PC-9 (cell line): Measurements from ENCODE around the gene CHST11. TPM values are rescaled to one million over a fixed set of nuclear protein-coding genes. Genes with fewer than 3 reads are reported as not detected.
A peak's percentile ranks its signal among the peaks of the same experiment; 100 is the strongest.

Experiments used
- BruUV-seq: library from RNA; stranded (reverse); fragments of 400-500 nt; replicated peaks from 2 replicates; lab custom pipeline; 2021; lab: Mats Ljungman, UMichigan
- CTCF ChIA-PET: fragments of 300-600 bp; sonication (Branson Sonifier 250); formaldehyde crosslinking; loops from one replicate; lab custom pipeline; 2022; ENCODE audit warnings: antibody characterized with exemption; lab: Charles Lee
- POLR2A ChIA-PET: fragments of 300-600 bp; sonication (Branson Sonifier 250); formaldehyde crosslinking; loops from one replicate; lab custom pipeline; 2022; ENCODE audit warnings: antibody characterized with exemption; ENCODE audit not compliant: unreplicated experiment; lab: Charles Lee
- DNase-seq, 2 experiments: peaks; one replicate each; pipeline versions ENCODE4 v3.0.0 to v3.0.0-alpha.2; 2015 to 2022; ENCODE audit warnings: mixed read lengths in 1 of 2
- H2AFZ ChIP-seq: fragments of 200-600 bp; sonication (generic); 2 replicates; pipeline ENCODE4 v1.8.1; 2017; ENCODE audit warnings: antibody characterized with exemption
- H3F3A ChIP-seq: fragments of 200-600 bp; sonication (generic); 2 replicates; pipeline ENCODE4 v1.8.1; 2017; ENCODE audit warnings: antibody characterized with exemption, mild to moderate bottlenecking, low read depth; ENCODE audit not compliant: insufficient read depth
- H3K27ac ChIP-seq: fragments of 200-600 bp; sonication (generic); 2 replicates; pipeline ENCODE4 v1.6.1; 2016; ENCODE audit warnings: mixed run types
- H3K27me3 ChIP-seq: fragments of 200-600 bp; sonication (generic); 2 replicates; pipeline ENCODE4 v1.6.1; 2016; ENCODE audit warnings: low read depth, mixed run types; ENCODE audit not compliant: insufficient read depth
- H3K36me3 ChIP-seq: fragments of 200-600 bp; sonication (generic); 2 replicates; pipeline ENCODE4 v1.6.1; 2016; ENCODE audit warnings: low read depth, mixed run types
- H3K4me1 ChIP-seq: fragments of 200-600 bp; sonication (generic); replicated peaks from 2 replicates; pipeline ENCODE4 v1.6.1; 2016; ENCODE audit warnings: mixed run types; ENCODE audit not compliant: insufficient read depth
- H3K4me2 ChIP-seq: fragments of 200-600 bp; sonication (generic); 2 replicates; pipeline ENCODE4 v1.6.1; 2017; ENCODE audit warnings: mixed run types
- H3K4me3 ChIP-seq: fragments of 200-600 bp; sonication (generic); 2 replicates; pipeline ENCODE4 v1.6.1; 2016; ENCODE audit warnings: mixed run types
- H3K79me2 ChIP-seq: fragments of 200-600 bp; sonication (generic); 2 replicates; pipeline ENCODE4 v1.6.1; 2017; ENCODE audit warnings: low read depth, mixed run types
- H3K9me2 ChIP-seq: fragments of 200-600 bp; sonication (generic); 2 replicates; pipeline ENCODE4 v1.8.1; 2017; ENCODE audit warnings: mild to moderate bottlenecking; ENCODE audit not compliant: insufficient read depth
- H3K9me3 ChIP-seq: fragments of 200-600 bp; sonication (generic); 2 replicates; pipeline ENCODE4 v1.8.1; 2016; ENCODE audit warnings: low read depth; ENCODE audit not compliant: insufficient read depth
- H4K20me1 ChIP-seq: fragments of 200-600 bp; sonication (generic); 2 replicates; pipeline ENCODE4 v1.8.1; 2017; ENCODE audit not compliant: insufficient read depth
- EZH2 ChIP-seq: fragments of 200-600 bp; sonication (generic); IDR thresholded peaks from 2 replicates; pipeline ENCODE4 v1.8.0; 2017; ENCODE audit warnings: antibody characterized with exemption, low read depth
- intact Hi-C: fragments of 100-400 bp; cut with micrococcal nuclease; formaldehyde crosslinking; loops from one replicate; pipeline ENCODE4 v1.10.0; 2022; ENCODE audit not compliant: unreplicated experiment
- total RNA-seq: library from RNA; stranded (reverse); gene quantifications from 2 replicates; pipeline ENCODE4 v1.2.3, GENCODE V29; 2021
- TF ChIP-seq, protein P1 (sequence below): fragments of 200-600 bp; sonication (generic); conservative IDR thresholded peaks from 2 replicates; pipeline ENCODE4 v1.6.1; 2017; ENCODE audit warnings: mixed run types, antibody characterized with exemption, mild to moderate bottlenecking, moderate library complexity

CHST11 gene
- total RNA-seq, 1 experiment from 2014 or later = 39.9 TPM

DNA sequence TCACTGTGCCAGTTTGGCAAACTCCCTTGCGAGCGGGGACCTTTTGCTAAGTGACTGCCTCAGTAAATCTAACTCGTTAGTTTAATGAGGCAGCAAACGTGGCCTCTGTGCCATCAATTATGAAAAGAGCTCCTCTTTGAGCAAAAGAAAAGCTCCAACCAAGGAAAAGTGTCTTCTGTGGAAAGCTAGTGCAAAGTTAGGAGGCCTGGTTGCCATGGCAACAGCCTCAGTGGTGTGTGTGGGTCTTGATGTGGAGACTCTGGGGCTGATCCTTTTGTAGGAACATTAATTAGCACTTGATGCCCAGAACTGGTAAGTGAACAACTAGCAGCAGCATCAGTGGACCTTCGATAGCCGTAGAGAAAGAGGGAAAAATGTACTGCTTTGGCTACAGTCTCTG is 145.7 kb downstream of the CHST11 start:
- Histone ChIP-seq H3K4me2 (peak overlapping the region; percentile 82; the same call in 1 of the 2 replicates), H2AFZ (no peak overlapping the region), H3F3A (peaks cover 74% of the 10 kb centered on the region), H3K79me2 (peaks cover 82% of the 10 kb centered on the region), H3K4me3 (no peak overlapping the region), H3K4me1 (peaks cover 90% of the 10 kb centered on the region), H3K9me3 (no peaks in the 10 kb centered on the region), H3K9me2 (no peaks in the 10 kb centered on the region), H3K27me3 (no peaks in the 10 kb centered on the region), H3K36me3 (no peaks in the 10 kb centered on the region), H4K20me1 (no peaks in the 10 kb centered on the region), H3K27ac (peak overlapping the region; percentile 95)
- POLR2A ChIA-PET = no interaction called here
- CTCF ChIA-PET = no interaction called here
- no peak for DNase-seq
- no TSS peak for BruUV-seq
- TF ChIP-seq, protein P1, sequence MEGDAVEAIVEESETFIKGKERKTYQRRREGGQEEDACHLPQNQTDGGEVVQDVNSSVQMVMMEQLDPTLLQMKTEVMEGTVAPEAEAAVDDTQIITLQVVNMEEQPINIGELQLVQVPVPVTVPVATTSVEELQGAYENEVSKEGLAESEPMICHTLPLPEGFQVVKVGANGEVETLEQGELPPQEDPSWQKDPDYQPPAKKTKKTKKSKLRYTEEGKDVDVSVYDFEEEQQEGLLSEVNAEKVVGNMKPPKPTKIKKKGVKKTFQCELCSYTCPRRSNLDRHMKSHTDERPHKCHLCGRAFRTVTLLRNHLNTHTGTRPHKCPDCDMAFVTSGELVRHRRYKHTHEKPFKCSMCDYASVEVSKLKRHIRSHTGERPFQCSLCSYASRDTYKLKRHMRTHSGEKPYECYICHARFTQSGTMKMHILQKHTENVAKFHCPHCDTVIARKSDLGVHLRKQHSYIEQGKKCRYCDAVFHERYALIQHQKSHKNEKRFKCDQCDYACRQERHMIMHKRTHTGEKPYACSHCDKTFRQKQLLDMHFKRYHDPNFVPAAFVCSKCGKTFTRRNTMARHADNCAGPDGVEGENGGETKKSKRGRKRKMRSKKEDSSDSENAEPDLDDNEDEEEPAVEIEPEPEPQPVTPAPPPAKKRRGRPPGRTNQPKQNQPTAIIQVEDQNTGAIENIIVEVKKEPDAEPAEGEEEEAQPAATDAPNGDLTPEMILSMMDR = no peak
- intact Hi-C loops = loop anchor here (5.0 to 10.0 kb wide), 3 partner anchors 145 to 352 kb away; partner anchors contain the start of genes CHST11 and SLC41A2

DNA sequence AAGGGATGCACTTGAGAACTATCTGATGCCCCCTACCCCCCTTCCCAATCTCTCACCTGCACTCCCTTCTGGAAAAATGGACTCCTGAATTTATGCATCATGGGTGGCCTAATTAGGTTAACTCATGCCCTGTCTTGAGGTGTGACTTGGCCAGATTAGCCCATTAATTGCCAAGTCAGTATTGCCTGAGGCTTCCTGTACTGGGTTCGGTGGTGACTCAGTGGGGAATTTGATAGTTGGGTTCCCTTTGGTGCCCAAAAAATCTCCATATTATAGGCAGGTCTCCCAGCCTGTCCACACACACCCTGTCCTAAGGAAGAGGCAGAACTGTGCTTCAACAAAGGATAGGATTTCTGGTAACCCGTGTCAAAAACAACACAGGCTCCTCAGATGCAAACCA is 146.1 kb downstream of the CHST11 start:
- DNase-seq = peak; percentile 38 to 85
- intact Hi-C loops = loop anchor here (5.0 to 10.0 kb wide), 3 partner anchors 146 to 352 kb away; partner anchors contain the start of genes CHST11 and SLC41A2

DNA sequence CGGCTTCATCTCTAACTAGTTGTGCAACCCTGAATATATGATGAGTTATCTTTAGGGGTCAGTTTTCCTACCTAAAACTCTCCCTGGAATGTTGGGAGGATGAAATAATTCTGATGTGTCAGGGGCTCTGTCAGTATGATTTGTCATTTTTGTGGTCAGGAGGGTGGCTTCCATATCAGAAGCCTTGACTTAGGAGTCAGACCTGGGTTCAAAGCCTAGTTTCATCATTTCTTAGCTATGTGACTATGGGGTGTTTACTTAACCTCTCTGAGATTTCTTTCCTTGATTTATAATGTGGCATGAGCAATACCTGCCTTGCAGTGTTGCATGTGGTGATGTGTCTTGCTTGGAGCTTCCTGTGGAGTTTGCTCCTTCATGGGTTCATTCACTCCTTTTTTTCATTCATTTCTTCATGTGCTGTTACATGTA is 146.8 kb downstream of the CHST11 start:
- H3K4me2 ChIP-seq = peak overlapping the region; percentile 82
- no peak overlapping the region for H2AFZ ChIP-seq
- no peaks in the 10 kb centered on the region; the same call in 1 of the 2 replicates for H3K36me3 ChIP-seq
- H3K27ac ChIP-seq = peak overlapping the region; percentile 95
- H3F3A ChIP-seq = peaks cover 67% of the 10 kb centered on the region
- no peaks in the 10 kb centered on the region for H4K20me1 ChIP-seq
- TSS peak; percentile 21 for BruUV-seq
- intact Hi-C loops = loop anchor here (5.0 to 10.0 kb wide), 3 partner anchors 146 to 351 kb away; partner anchors contain the start of genes CHST11 and SLC41A2
- no peaks in the 10 kb centered on the region for H3K27me3 ChIP-seq
- no peak for TF ChIP-seq EZH2
- TF ChIP-seq, protein P1 = no peak
- no peak overlapping the region for H3K4me3 ChIP-seq
- ChIA-PET POLR2A (interaction anchor here (0.5 to 1.0 kb wide), 7 partner anchors 15 to 426 kb away, joined by 3 to 9 read pairs (median 4); no protein-coding TSS in a partner anchor), CTCF (no interaction called here)
- H3K9me3 ChIP-seq = no peaks in the 10 kb centered on the region
- peaks cover 82% of the 10 kb centered on the region for H3K79me2 ChIP-seq
- DNase-seq = peak in 1 of 2 experiments; percentile 95
- peaks cover 80% of the 10 kb centered on the region for H3K4me1 ChIP-seq
- no peaks in the 10 kb centered on the region for H3K9me2 ChIP-seq

More for the DNA sequence above, 146.1 kb downstream of the CHST11 start:
- Histone ChIP-seq H3K4me3 (no peak overlapping the region), H3K9me2 (no peaks in the 10 kb centered on the region), H3K27ac (peak overlapping the region; percentile 95), H2AFZ (no peak overlapping the region), H3K9me3 (no peaks in the 10 kb centered on the region), H3K36me3 (no peaks in the 10 kb centered on the region), H4K20me1 (no peaks in the 10 kb centered on the region), H3K79me2 (peaks cover 82% of the 10 kb centered on the region), H3K27me3 (no peaks in the 10 kb centered on the region), H3F3A (peaks cover 70% of the 10 kb centered on the region), H3K4me2 (peak overlapping the region; percentile 82), H3K4me1 (peaks cover 85% of the 10 kb centered on the region)
- TF ChIP-seq, protein P1 = no peak
- TF ChIP-seq EZH2 = no peak
- BruUV-seq = no TSS peak
- CTCF ChIA-PET = no interaction called here
- POLR2A ChIA-PET = no interaction called here
